ENCODE measurements around the gene RPS6KA3. TPM values are rescaled to one million over a fixed set of nuclear protein-coding genes. Genes with fewer than 3 reads are reported as not detected.

RPS6KA3 gene
- polyA plus RNA-seq, 1 donor: 42.7 TPM

Other genes starting within 250 kb of the RPS6KA3 start
- 0.45 TPM for gene MAP7D2, start 150.0 kb downstream of the RPS6KA3 start, polyA plus RNA-seq (ENCODE audit: insufficient read length)
- gene EIF1AX, start 125.1 kb downstream of the RPS6KA3 start, polyA plus RNA-seq (ENCODE audit: insufficient read length): 67.3 TPM